22Rv1 (cell line): ENCODE results near the gene STX10.

ENCODE experiments used
- CTCF ChIP-seq: fragments of 450-650 bp; IDR thresholded peaks from 2 replicates; pipeline ENCODE4 v1.5.1; 2017; ENCODE audit warnings: mild to moderate bottlenecking
- ZFX ChIP-seq: fragments of 450-650 bp; IDR thresholded peaks from 2 replicates; pipeline ENCODE4 v1.6.1; 2017; ENCODE audit warnings: antibody characterized with exemption, borderline replicate concordance

DNA sequence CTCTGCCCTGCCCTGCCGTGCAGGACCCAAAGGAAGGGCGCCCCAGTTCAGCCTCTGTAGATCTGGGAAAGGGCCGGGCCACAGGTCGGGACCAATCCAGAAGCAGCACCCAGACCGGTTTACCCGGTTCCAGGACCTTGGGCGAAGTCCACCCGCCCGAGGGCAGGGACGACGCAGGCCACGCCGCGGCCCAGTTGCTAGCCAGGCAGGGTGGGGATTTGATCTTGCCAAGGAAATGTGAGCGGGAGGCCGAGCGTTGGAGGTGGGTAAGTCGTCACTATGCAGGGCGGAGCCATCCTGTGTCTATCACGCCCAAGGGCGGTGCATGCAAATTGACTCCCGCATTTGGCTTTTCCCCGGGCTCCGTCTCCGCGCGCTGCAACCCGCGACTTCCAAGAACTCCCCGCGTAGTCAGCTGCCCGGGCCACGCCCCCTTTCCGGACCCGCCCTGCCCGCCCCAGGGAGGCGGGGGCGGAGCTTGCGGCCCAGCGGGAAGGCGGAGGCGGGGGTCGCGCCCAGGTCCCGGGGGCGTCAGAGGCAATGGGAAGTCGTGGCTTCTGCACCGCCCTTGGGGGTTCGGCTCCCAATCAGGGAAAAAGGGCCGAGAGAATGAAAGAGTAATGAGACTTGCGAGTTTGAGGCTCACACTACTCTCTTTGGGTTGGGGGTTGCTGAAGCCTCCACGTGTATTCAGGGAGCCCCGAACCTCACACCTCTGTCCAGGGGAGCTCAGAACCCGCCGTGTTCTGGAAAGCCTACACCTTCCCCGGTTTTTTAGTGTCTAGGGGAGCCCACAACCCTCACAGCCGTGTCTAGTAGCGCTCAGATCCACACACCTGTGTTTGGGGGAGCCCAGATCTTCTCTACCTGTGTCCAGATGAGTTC, 12.8 kb upstream of the STX10 start:
- no peak for TF ChIP-seq CTCF
- no peak for TF ChIP-seq ZFX
